NCI-H2029 (cell line): ENCODE measurements around the gene ARCN1.

ENCODE experiments used
- DNase-seq: peaks from one replicate; lab custom pipeline; 2025; lab: John Stamatoyannopoulos, UW

The ARCN1 gene

GRCh38 chr11:118639899-118640298 is 67.7 kb downstream of the ARCN1 start:
- no peak for DNase-seq

GRCh38 chr11:118640332-118641154 is 68.3 kb downstream of the ARCN1 start:
- DNase-seq = peak; percentile 23

GRCh38 chr11:118641397-118642019 is 69.3 kb downstream of the ARCN1 start:
- DNase-seq = peak; percentile 91

GRCh38 chr11:118643142-118643994 is 71.2 kb downstream of the ARCN1 start:
- DNase-seq = no peak

- no peak for DNase-seq
Measured at GRCh38 chr11:118643995-118644345, 71.8 kb downstream of the ARCN1 start.

- no peak for DNase-seq
Measured at GRCh38 chr11:118644496-118644895, 72.3 kb downstream of the ARCN1 start.

GRCh38 chr11:118645066-118645715 is 73.0 kb downstream of the ARCN1 start:
- DNase-seq = no peak

GRCh38 chr11:118646393-118646792 is 74.2 kb downstream of the ARCN1 start:
- DNase-seq = no peak

- DNase-seq = no peak
Measured at GRCh38 chr11:118648291-118648690, 76.1 kb downstream of the ARCN1 start.

- no peak for DNase-seq
Measured at GRCh38 chr11:118649941-118650340, 77.7 kb downstream of the ARCN1 start.

GRCh38 chr11:118650366-118650765 is 78.2 kb downstream of the ARCN1 start:
- DNase-seq = no peak

- DNase-seq = no peak
Measured at GRCh38 chr11:118651820-118652219, 79.6 kb downstream of the ARCN1 start.
